HepG2 (cell line): Measurements from ENCODE around the gene RABGAP1L. TPM values are rescaled to one million over a fixed set of nuclear protein-coding genes. Genes with fewer than 3 reads are reported as not detected.
A peak's percentile ranks its signal among the peaks of the same experiment; 100 is the strongest.

Experiments used
- HDAC1 ChIP-seq: sonication (generic); formaldehyde crosslinking; IDR thresholded peaks from 2 replicates; pipeline ENCODE4 v1.5.1; 2020; ENCODE audit warnings: mild to moderate bottlenecking, missing genetic modification reagents
- ISX ChIP-seq: sonication (generic); formaldehyde crosslinking; conservative IDR thresholded peaks from 2 replicates; pipeline ENCODE4 v1.5.0; 2020; ENCODE audit warnings: missing genetic modification reagents
- KDM2A ChIP-seq: sonication (generic); formaldehyde crosslinking; IDR thresholded peaks from 2 replicates; pipeline ENCODE4 v1.4.0; 2020; ENCODE audit warnings: low read depth, missing genetic modification reagents, borderline replicate concordance
- NFIC ChIP-seq: IDR thresholded peaks from 2 replicates; pipeline ENCODE4 v1.6.1; 2012; ENCODE audit warnings: mild to moderate bottlenecking, low read length, inconsistent platforms
- NKX3-1 ChIP-seq: sonication (generic); formaldehyde crosslinking; IDR thresholded peaks from 2 replicates; pipeline ENCODE4 v1.5.0; 2020; ENCODE audit warnings: missing genetic modification reagents
- PAF1 ChIP-seq: IDR thresholded peaks from 2 replicates; pipeline ENCODE4 v1.6.1; 2016; ENCODE audit warnings: missing genetic modification reagents, missing compliant biosample characterization
- PHF8 ChIP-seq: sonication (generic); formaldehyde crosslinking; IDR thresholded peaks from 2 replicates; pipeline ENCODE4 v1.5.0; 2020; ENCODE audit warnings: missing genetic modification reagents
- POLR2A ChIP-seq, 2 experiments: IDR thresholded peaks; 2 replicates each; pipeline ENCODE4 v1.6.1; 2011; ENCODE audit warnings: low read depth in 2 of 2, low read length in 2 of 2, mild to moderate bottlenecking in 1 of 2, moderate library complexity in 1 of 2; ENCODE audit not compliant: insufficient read depth in 1 of 2
- SP140L ChIP-seq: sonication (generic); formaldehyde crosslinking; IDR thresholded peaks from 2 replicates; pipeline ENCODE4 v1.4.0; 2020; ENCODE audit warnings: missing genetic modification reagents, borderline replicate concordance
- THAP11 ChIP-seq: IDR thresholded peaks from 2 replicates; pipeline ENCODE4 v1.6.1; 2016; ENCODE audit warnings: missing biosample characterization, missing genetic modification reagents
- ZHX1 ChIP-seq: sonication (generic); formaldehyde crosslinking; IDR thresholded peaks from 2 replicates; pipeline ENCODE4 v1.8.1; 2022; ENCODE audit warnings: low read depth, mild to moderate bottlenecking, missing genetic modification reagents
- ZNF160 ChIP-seq: sonication (generic); formaldehyde crosslinking; IDR thresholded peaks from 2 replicates; pipeline ENCODE4 v1.8.0; 2022; ENCODE audit warnings: mild to moderate bottlenecking, inconsistent platforms, missing genetic modification reagents
- ZNF3 ChIP-seq: IDR thresholded peaks from 2 replicates; pipeline ENCODE4 v1.7.0; 2017; ENCODE audit warnings: inconsistent platforms
- ZNF343 ChIP-seq: sonication (generic); formaldehyde crosslinking; IDR thresholded peaks from 2 replicates; pipeline ENCODE4 v1.4.0; 2020; ENCODE audit warnings: mild to moderate bottlenecking, missing genetic modification reagents
- ZNF687 ChIP-seq: sonication (generic); formaldehyde crosslinking; IDR thresholded peaks from 2 replicates; pipeline ENCODE4 v1.5.1; 2020; ENCODE audit warnings: mild to moderate bottlenecking, missing genetic modification reagents, moderate library complexity
- polyA plus RNA-seq, 8 experiments: library from polyadenylated mRNA; depleted of rRNA in 3 of 8; stranded (reverse) in 7 of 8; unstranded in 1 of 8; fragments of >200 nt; fragmentation: Illumina TruSeq in 4 of 8; extraction: Trizol in 4 of 8; gene quantifications; 2 replicates each; pipeline versions ENCODE4 v1.2.1 to v1.2.3, GENCODE V29; 2011 to 2016; ENCODE audit warnings: low read depth in 4 of 8, missing spikeins in 1 of 8, mixed read lengths in 1 of 8; ENCODE audit not compliant: insufficient read depth in 1 of 8
- total RNA-seq, 5 experiments: library from RNA; depleted of rRNA; stranded (reverse); fragments of >200 nt; fragmentation: Illumina TruSeq; extraction: Trizol; gene quantifications; 2 replicates each; pipeline ENCODE4 v1.2.3, GENCODE V29; 2016; ENCODE audit warnings: low read depth in 1 of 5
- TF ChIP-seq, protein P1 (sequence below): sonication (generic); formaldehyde crosslinking; IDR thresholded peaks from 2 replicates; pipeline ENCODE4 v1.4.0; 2020; ENCODE audit warnings: missing genetic modification reagents, mild to moderate bottlenecking, borderline replicate concordance
- TF ChIP-seq, protein P2 (sequence below): sonication (generic); formaldehyde crosslinking; IDR thresholded peaks from 2 replicates; pipeline ENCODE4 v1.4.0; 2020; ENCODE audit warnings: missing genetic modification reagents, mild to moderate bottlenecking, borderline replicate concordance

RABGAP1L gene
- total and polyA plus RNA-seq, 2 of the 13 experiments (the other 11 are each of a cell fraction or from before 2014, with no cell fraction given) = 7.9 to 22.6 TPM

DNA sequence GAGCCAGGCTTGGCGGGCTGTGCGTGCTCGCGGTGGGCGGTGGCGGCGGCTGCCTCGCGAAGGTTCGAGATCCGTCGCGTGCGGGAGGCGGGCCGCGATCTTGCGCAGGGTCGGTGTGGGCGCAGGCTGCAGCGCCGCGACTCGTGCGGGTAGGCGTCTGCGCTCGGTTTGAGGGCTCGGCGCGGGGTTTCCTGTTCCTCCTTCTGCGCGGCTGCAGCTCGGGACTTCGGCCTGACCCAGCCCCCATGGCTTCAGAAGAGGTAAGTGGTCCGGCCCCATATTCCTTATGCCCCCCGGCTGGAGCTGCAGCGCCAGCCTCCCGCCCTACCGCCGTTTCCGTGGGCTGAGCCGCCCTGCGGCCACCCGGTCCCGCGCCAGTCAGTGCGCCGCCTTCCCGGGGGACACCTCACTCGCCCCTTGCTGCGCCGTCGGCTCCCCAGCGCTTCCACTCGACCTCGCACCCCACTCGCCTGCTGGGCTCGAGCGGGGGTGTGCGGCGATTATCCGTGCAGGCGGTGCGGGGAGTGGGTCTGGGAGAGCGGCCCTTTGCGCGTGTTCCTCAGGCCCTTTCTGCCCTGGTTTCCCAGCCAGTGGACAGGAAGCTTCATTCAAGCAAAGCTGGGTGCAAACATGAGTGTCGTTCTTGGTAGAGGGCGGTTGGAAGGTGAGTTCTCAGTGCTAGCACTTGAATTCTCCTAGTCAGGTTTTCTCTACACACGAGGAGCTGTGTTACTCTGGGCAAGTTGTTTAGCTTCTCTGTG lies 840.8 kb downstream of the RABGAP1L start, which contains the start of gene CACYBP (continued):
- TF ChIP-seq, protein P1, sequence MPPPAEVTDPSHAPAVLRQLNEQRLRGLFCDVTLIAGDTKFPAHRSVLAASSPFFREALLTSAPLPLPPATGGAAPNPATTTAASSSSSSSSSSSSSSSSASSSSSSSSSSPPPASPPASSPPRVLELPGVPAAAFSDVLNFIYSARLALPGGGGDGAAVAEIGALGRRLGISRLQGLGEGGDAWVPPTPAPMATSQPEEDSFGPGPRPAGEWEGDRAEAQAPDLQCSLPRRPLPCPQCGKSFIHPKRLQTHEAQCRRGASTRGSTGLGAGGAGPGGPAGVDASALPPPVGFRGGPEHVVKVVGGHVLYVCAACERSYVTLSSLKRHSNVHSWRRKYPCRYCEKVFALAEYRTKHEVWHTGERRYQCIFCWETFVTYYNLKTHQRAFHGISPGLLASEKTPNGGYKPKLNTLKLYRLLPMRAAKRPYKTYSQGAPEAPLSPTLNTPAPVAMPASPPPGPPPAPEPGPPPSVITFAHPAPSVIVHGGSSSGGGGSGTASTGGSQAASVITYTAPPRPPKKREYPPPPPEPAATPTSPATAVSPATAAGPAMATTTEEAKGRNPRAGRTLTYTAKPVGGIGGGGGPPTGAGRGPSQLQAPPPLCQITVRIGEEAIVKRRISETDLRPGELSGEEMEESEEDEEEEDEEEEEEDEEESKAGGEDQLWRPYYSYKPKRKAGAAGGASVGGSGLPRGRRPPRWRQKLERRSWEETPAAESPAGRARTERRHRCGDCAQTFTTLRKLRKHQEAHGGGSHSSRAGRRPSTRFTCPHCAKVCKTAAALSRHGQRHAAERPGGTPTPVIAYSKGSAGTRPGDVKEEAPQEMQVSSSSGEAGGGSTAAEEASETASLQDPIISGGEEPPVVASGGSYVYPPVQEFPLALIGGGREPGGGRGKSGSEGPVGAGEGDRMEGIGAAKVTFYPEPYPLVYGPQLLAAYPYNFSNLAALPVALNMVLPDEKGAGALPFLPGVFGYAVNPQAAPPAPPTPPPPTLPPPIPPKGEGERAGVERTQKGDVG (CRISPR knock-in tag) = peak; percentile 76
- peak; percentile 16; the same call in 1 of the 2 replicates for TF ChIP-seq ZHX1 (CRISPR knock-in tag)
- peak; percentile 99 for TF ChIP-seq ZNF687 (CRISPR knock-in tag)
- no peak for TF ChIP-seq ISX (CRISPR knock-in tag)
- peak in 1 of 2 experiments; percentile 85; a peak in 2 of 4 replicates for TF ChIP-seq POLR2A (IDR thresholded peaks at IDR 0.05; ENCODE audit: insufficient read depth in 1 of 2, low read depth in 2 of 2, low read length in 2 of 2)
- peak; percentile 49 for TF ChIP-seq PHF8 (CRISPR knock-in tag)
- TF ChIP-seq, protein P2, sequence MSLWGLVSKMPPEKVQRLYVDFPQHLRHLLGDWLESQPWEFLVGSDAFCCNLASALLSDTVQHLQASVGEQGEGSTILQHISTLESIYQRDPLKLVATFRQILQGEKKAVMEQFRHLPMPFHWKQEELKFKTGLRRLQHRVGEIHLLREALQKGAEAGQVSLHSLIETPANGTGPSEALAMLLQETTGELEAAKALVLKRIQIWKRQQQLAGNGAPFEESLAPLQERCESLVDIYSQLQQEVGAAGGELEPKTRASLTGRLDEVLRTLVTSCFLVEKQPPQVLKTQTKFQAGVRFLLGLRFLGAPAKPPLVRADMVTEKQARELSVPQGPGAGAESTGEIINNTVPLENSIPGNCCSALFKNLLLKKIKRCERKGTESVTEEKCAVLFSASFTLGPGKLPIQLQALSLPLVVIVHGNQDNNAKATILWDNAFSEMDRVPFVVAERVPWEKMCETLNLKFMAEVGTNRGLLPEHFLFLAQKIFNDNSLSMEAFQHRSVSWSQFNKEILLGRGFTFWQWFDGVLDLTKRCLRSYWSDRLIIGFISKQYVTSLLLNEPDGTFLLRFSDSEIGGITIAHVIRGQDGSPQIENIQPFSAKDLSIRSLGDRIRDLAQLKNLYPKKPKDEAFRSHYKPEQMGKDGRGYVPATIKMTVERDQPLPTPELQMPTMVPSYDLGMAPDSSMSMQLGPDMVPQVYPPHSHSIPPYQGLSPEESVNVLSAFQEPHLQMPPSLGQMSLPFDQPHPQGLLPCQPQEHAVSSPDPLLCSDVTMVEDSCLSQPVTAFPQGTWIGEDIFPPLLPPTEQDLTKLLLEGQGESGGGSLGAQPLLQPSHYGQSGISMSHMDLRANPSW (CRISPR knock-in tag) = no peak; the same call in 1 of the 2 replicates
- peak; percentile 56; the same call in 1 of the 2 replicates for TF ChIP-seq KDM2A (CRISPR knock-in tag)
- peak; percentile 73 for TF ChIP-seq NKX3-1 (CRISPR knock-in tag)
- no peak for TF ChIP-seq NFIC
- peak; percentile 80; the same call in 1 of the 2 replicates for TF ChIP-seq ZNF160 (CRISPR knock-in tag)
- peak; percentile 99 for TF ChIP-seq ZNF343
- TF ChIP-seq ZNF3 (CRISPR knock-in tag) = no peak
- peak; percentile 68 for TF ChIP-seq HDAC1 (CRISPR knock-in tag)
- no peak for TF ChIP-seq THAP11 (CRISPR knock-in tag)
- TF ChIP-seq SP140L (CRISPR knock-in tag) = no peak
- TF ChIP-seq PAF1 = no peak
